Spleen (tissue), 11 donors: ENCODE data around the gene SECTM1. TPM values are rescaled to one million over a fixed set of nuclear protein-coding genes. Genes with fewer than 3 reads are reported as not detected.

ENCODE experiments used
- DNase-seq: peaks from one replicate; pipeline ENCODE4 v3.0.0-alpha.2; 2020
- H3K27ac ChIP-seq, 8 donors: fragments of 200-600 bp; sonication (generic) in 7 of 8; 1 replicate in 4 of 8; 2 replicates in 4 of 8; pipeline versions ENCODE4 v1.5.0 to v1.8.0; 2016 to 2021; ENCODE audit warnings: inconsistent platforms in 4 of 8, mild to moderate bottlenecking in 4 of 8, moderate library complexity in 1 of 8
- H3K27me3 ChIP-seq, 7 donors: fragments of 200-600 bp; sonication (generic) in 6 of 7; replicated peaks in 1 of 7; 1 replicate in 4 of 7; 2 replicates in 3 of 7; pipeline versions ENCODE4 v1.5.0 to v1.8.0; 2016 to 2021; ENCODE audit warnings: inconsistent platforms in 3 of 7, mild to moderate bottlenecking in 1 of 7
- H3K36me3 ChIP-seq, 6 donors: fragments of 200-600 bp; sonication (generic) in 5 of 6; 1 replicate in 4 of 6; 2 replicates in 2 of 6; pipeline versions ENCODE4 v1.5.0 to v1.8.0; 2016 to 2021; ENCODE audit warnings: inconsistent platforms in 2 of 6
- H3K4me1 ChIP-seq, 6 donors: fragments of 200-600 bp; sonication (generic) in 5 of 6; 1 replicate in 3 of 6; 2 replicates in 3 of 6; pipeline versions ENCODE4 v1.5.0 to v1.8.0; 2016 to 2021; ENCODE audit warnings: inconsistent platforms in 3 of 6
- H3K4me3 ChIP-seq, 8 donors: fragments of 200-600 bp; sonication (generic) in 7 of 8; 1 replicate in 4 of 8; 2 replicates in 4 of 8; pipeline versions ENCODE4 v1.5.0 to v1.8.0; 2016 to 2021; ENCODE audit warnings: inconsistent platforms in 4 of 8, mild to moderate bottlenecking in 4 of 8, moderate library complexity in 2 of 8
- H3K9me3 ChIP-seq, 8 donors: fragments of 200-600 bp; sonication (generic) in 7 of 8; 1 replicate in 4 of 8; 2 replicates in 4 of 8; pipeline versions ENCODE4 v1.5.0 to v1.8.0; 2016 to 2021; ENCODE audit warnings: inconsistent platforms in 4 of 8
- CTCF ChIP-seq, 11 experiments: fragments of 200-600 bp in 7 of 11; fragments of 450-650 bp in 4 of 11; sonication (generic) in 4 of 11; IDR thresholded peaks in 8 of 11; conservative IDR thresholded peaks in 3 of 11; 1 replicate in 7 of 11; 2 replicates in 4 of 11; pipeline versions ENCODE4 v1.4.0 to v1.8.0; 2016 to 2021; ENCODE audit warnings: antibody characterized with exemption in 11 of 11, inconsistent platforms in 4 of 11, mild to moderate bottlenecking in 1 of 11
- POLR2A ChIP-seq, 3 donors: fragments of 450-650 bp; IDR thresholded peaks; one replicate each; pipeline ENCODE4 v1.5.1; 2017; ENCODE audit warnings: antibody characterized with exemption in 3 of 3, mild to moderate bottlenecking in 1 of 3
- POLR2AphosphoS5 ChIP-seq, 3 donors: sonication (generic); formaldehyde crosslinking; IDR thresholded peaks; one replicate each; pipeline ENCODE4 v1.5.1; 2017; ENCODE audit warnings: antibody characterized with exemption in 3 of 3
- WGBS, 5 donors: extraction: QIAGEN DNeasy Blood & Tissue Kit in 3 of 5; methylation state at CpG; one replicate each; pipeline versions ENCODE4 v1.1.5 to v1.1.7; 2013 to 2018; 5-methylcytosine and 5-hydroxymethylcytosine counted together
- intact Hi-C: fragments of 100-400 bp; cut with DNase I; formaldehyde crosslinking; loops from one replicate; pipeline ENCODE4 v1.15.0; 2023; ENCODE audit warnings: low total_unique reads
- polyA plus RNA-seq, 3 donors: library from polyadenylated mRNA; stranded (reverse); fragments of 200-250 nt; gene quantifications; one replicate each; pipeline ENCODE4 v1.2.1, GENCODE V29; 2013
- total RNA-seq, 7 donors: library from RNA; depleted of rRNA in 3 of 7; stranded (reverse); fragments of >200 nt in 3 of 7; fragmentation: NEBNext Ultra II Directional in 4 of 7; extraction: Animal tissue kit (Norgen Biotek cat#: 25700) in 4 of 7; gene quantifications; one replicate each; pipeline versions ENCODE4 v1.1.0 to v1.2.1, GENCODE V29; 2016 to 2021
- donor health status: healthy with polysubstance abuse.
- donor health status: DM: no; HTN: no; CAD: no; lungs with moderate emphysema.
- donor health status: DM: no; HTN: no; CAD: no.
- donor health status: Bipolar disorder and iron deficiency.
- donor health status: healthy.
- donor health status: DM: no; HTN: no; CAD: no.
- donor health status: DM: yes; HTN: yes; CAD: no.

Gene SECTM1
- total and polyA plus RNA-seq, 10 donors: 6.0 to 141 (median 60.4) TPM

- Histone ChIP-seq H3K9me3 (no peaks in the 10 kb centered on the region), H3K4me1 (peaks cover 8 to 63% (median 42%) of the 10 kb centered on the region in 6 donors), H3K27ac (peak overlapping the region in 3 of 8 donors; percentile 41 to 96 (median 49)), H3K27me3 (peaks cover 0 to 37% (median 7%) of the 10 kb centered on the region in 7 donors), H3K4me3 (no peak overlapping the region), H3K36me3 (no peaks in the 10 kb centered on the region)
- 82 to 90% (median 83%) methylated on average over 16 to 23 of the region's 23 CpGs for WGBS, 5 donors
- intact Hi-C loops: no loop called here
- TF ChIP-seq POLR2AphosphoS5 (IDR thresholded peaks at IDR 0.05): no peak
- TF ChIP-seq CTCF (IDR thresholded peaks at IDR 0.05 in 8 of 11, conservative IDR thresholded peaks at IDR 0.05 in 3 of 11): no peak
- TF ChIP-seq POLR2A (IDR thresholded peaks at IDR 0.05): no peak
- peak; percentile 72 for DNase-seq
Measured at GRCh38 chr17:82304826-82305726, 28.5 kb downstream of the SECTM1 start.

GRCh38 chr17:82303944-82304808 lies 29.4 kb downstream of the SECTM1 start:
- peak overlapping the region in 1 of 8 donors; percentile 43 for H3K4me3 ChIP-seq
- no peaks in the 10 kb centered on the region for H3K36me3 ChIP-seq
- H3K4me1 ChIP-seq: peaks cover 10 to 72% (median 50%) of the 10 kb centered on the region in 6 donors
- no peak for DNase-seq
- TF ChIP-seq POLR2A (IDR thresholded peaks at IDR 0.05) (no peak), CTCF (IDR thresholded peaks at IDR 0.05 in 8 of 11, conservative IDR thresholded peaks at IDR 0.05 in 3 of 11) (no peak), POLR2AphosphoS5 (IDR thresholded peaks at IDR 0.05) (no peak)
- WGBS, 5 donors: 69 to 77% (median 73%) methylated on average over 18 to 26 of the region's 26 CpGs
- H3K27ac ChIP-seq: peak overlapping the region in 5 of 8 donors; percentile 27 to 100 (median 96)
- intact Hi-C loops: no loop called here
- H3K9me3 ChIP-seq: no peaks in the 10 kb centered on the region
- H3K27me3 ChIP-seq: peaks cover 0 to 30% (median 7%) of the 10 kb centered on the region in 7 donors

- peak; percentile 81 for DNase-seq
- no peaks in the 10 kb centered on the region for H3K9me3 ChIP-seq
- intact Hi-C loops: no loop called here
- H3K27ac ChIP-seq: peak overlapping the region in 7 of 8 donors; percentile 27 to 100 (median 46)
- 33 to 57% (median 51%) methylated on average over 11 to 35 of the region's 35 CpGs for WGBS, 5 donors
- H3K27me3 ChIP-seq: peaks cover 0 to 28% (median 7%) of the 10 kb centered on the region in 7 donors
- no peaks in the 10 kb centered on the region for H3K36me3 ChIP-seq
- no peak for TF ChIP-seq CTCF (IDR thresholded peaks at IDR 0.05 in 8 of 11, conservative IDR thresholded peaks at IDR 0.05 in 3 of 11)
- peak in 1 of 3 donors; percentile 12 for TF ChIP-seq POLR2AphosphoS5 (IDR thresholded peaks at IDR 0.05)
- no peak for TF ChIP-seq POLR2A (IDR thresholded peaks at IDR 0.05)
- peak overlapping the region in 3 of 8 donors; percentile 1 to 43 (median 15) for H3K4me3 ChIP-seq
- peaks cover 19 to 81% (median 58%) of the 10 kb centered on the region in 6 donors for H3K4me1 ChIP-seq
Measured at GRCh38 chr17:82302991-82303943, 30.3 kb downstream of the SECTM1 start.
